GM06990 (cell line): ENCODE measurements around the gene ACKR1.

Source experiments
- DNase-seq: peaks from one replicate; pipeline ENCODE4 v3.0.0-alpha.2; 2011; ENCODE audit not compliant: insufficient read length; ENCODE audit errors: extremely low read depth
- H3K27me3 ChIP-seq: replicated peaks from 2 replicates; pipeline ENCODE4 v1.6.0; 2011; ENCODE audit warnings: low read length; ENCODE audit not compliant: control insufficient read depth, insufficient read depth
- H3K36me3 ChIP-seq: 2 replicates; pipeline ENCODE4 v1.5.1; 2011; ENCODE audit warnings: low read length; ENCODE audit not compliant: control insufficient read depth, insufficient read depth
- H3K4me3 ChIP-seq: replicated peaks from 2 replicates; pipeline ENCODE4 v1.5.1; 2011; ENCODE audit warnings: low read depth, mild to moderate bottlenecking, control low read depth, low read length
- CTCF ChIP-seq: IDR thresholded peaks from 2 replicates; pipeline ENCODE4 v1.5.1; 2011; ENCODE audit warnings: low read length, control low read depth, mild to moderate bottlenecking, inconsistent platforms; ENCODE audit not compliant: insufficient read depth, poor library complexity, severe bottlenecking

Gene ACKR1

GRCh38 chr1:159207774-159208173 is 3.1 kb downstream of the ACKR1 start:
- Histone ChIP-seq H3K4me3 (no peak overlapping the region), H3K36me3 (no peaks in the 10 kb centered on the region), H3K27me3 (no peaks in the 10 kb centered on the region)
- DNase-seq = no peak
- no peak for TF ChIP-seq CTCF

GRCh38 chr1:159208175-159208825 is 3.6 kb downstream of the ACKR1 start:
- TF ChIP-seq CTCF = no peak
- DNase-seq = no peak
- no peaks in the 10 kb centered on the region for H3K27me3 ChIP-seq
- no peak overlapping the region for H3K4me3 ChIP-seq
- no peaks in the 10 kb centered on the region for H3K36me3 ChIP-seq

GRCh38 chr1:159209061-159209460 is 4.4 kb downstream of the ACKR1 start:
- Histone ChIP-seq H3K36me3 (no peaks in the 10 kb centered on the region), H3K27me3 (no peaks in the 10 kb centered on the region), H3K4me3 (no peak overlapping the region)
- TF ChIP-seq CTCF = no peak
- DNase-seq = no peak

GRCh38 chr1:159211331-159212136 is 6.9 kb downstream of the ACKR1 start:
- peak; percentile 90 for TF ChIP-seq CTCF
- DNase-seq = no peak
- Histone ChIP-seq H3K27me3 (no peaks in the 10 kb centered on the region), H3K4me3 (no peak overlapping the region), H3K36me3 (no peaks in the 10 kb centered on the region)

GRCh38 chr1:159212596-159212995 is 7.9 kb downstream of the ACKR1 start:
- TF ChIP-seq CTCF = no peak
- Histone ChIP-seq H3K4me3 (no peak overlapping the region), H3K27me3 (no peaks in the 10 kb centered on the region), H3K36me3 (no peaks in the 10 kb centered on the region)
- DNase-seq = no peak
